Vagina (tissue), 2 donors: ENCODE data around the gene NIPSNAP2. TPM values are rescaled to one million over a fixed set of nuclear protein-coding genes. Genes with fewer than 3 reads are reported as not detected.
"Not testable (repeated sequence)": the region's sequence is repeated elsewhere in the genome, so short reads cannot be mapped to it uniquely, and the experiment has no call there.

Source experiments
- DNase-seq, 2 donors: peaks; one replicate each; pipeline ENCODE4 v3.0.0-alpha.2; 2017; ENCODE audit errors: extremely low spot score in 2 of 2
- H3K27ac ChIP-seq: fragments of 200-600 bp; sonication (generic); one replicate; pipeline ENCODE4 v1.5.1; 2019
- H3K27me3 ChIP-seq: fragments of 200-600 bp; sonication (generic); one replicate; pipeline ENCODE4 v1.5.1; 2019
- H3K36me3 ChIP-seq, 2 donors: fragments of 200-600 bp; sonication (generic); one replicate each; pipeline ENCODE4 v1.5.1; 2017 to 2019
- H3K4me1 ChIP-seq: fragments of 200-600 bp; sonication (generic); one replicate; pipeline ENCODE4 v1.5.1; 2019
- H3K4me3 ChIP-seq, 2 donors: fragments of 200-600 bp; sonication (generic); 1 replicate in 1 of 2; 2 replicates in 1 of 2; pipeline ENCODE4 v1.5.1; 2016 to 2019
- H3K9me3 ChIP-seq: fragments of 200-600 bp; sonication (generic); one replicate; pipeline ENCODE4 v1.5.1; 2019
- POLR2A ChIP-seq, 2 donors: fragments of 450-650 bp; IDR thresholded peaks; one replicate each; pipeline ENCODE4 v1.6.1; 2017; ENCODE audit warnings: antibody characterized with exemption in 2 of 2, mild to moderate bottlenecking in 2 of 2, moderate library complexity in 2 of 2
- POLR2AphosphoS5 ChIP-seq, 2 donors: sonication (generic); formaldehyde crosslinking; IDR thresholded peaks; one replicate each; pipeline ENCODE4 v1.9.0; 2017; ENCODE audit warnings: antibody characterized with exemption in 2 of 2, mild to moderate bottlenecking in 2 of 2, low read depth in 1 of 2; ENCODE audit not compliant: insufficient read depth in 1 of 2
- intact Hi-C: fragments of 100-400 bp; cut with DNase I; formaldehyde crosslinking; loops from one replicate; pipeline ENCODE4 v1.15.1; 2023
- total RNA-seq: library from RNA; depleted of rRNA; stranded (reverse); fragments of >200 nt; gene quantifications from one replicate; pipeline ENCODE4 v1.2.3, GENCODE V29; 2016
- TF ChIP-seq, protein P1 (sequence below), 3 experiments: fragments of 450-650 bp in 2 of 3; fragments of 200-600 bp in 1 of 3; sonication (generic) in 1 of 3; IDR thresholded peaks; one replicate each; pipeline ENCODE4 v1.5.1; 2017 to 2019; ENCODE audit warnings: antibody characterized with exemption in 3 of 3, mild to moderate bottlenecking in 2 of 3, moderate library complexity in 2 of 3

The NIPSNAP2 gene
- total RNA-seq, 1 donor from 2014 or later, result 72.2 TPM

GRCh38 chr7:56028942-56029630, 64.7 kb downstream of the NIPSNAP2 start:
- no peak for DNase-seq
- intact Hi-C loops, result no loop called here
- H3K27me3 ChIP-seq, result no peaks in the 10 kb centered on the region
- H3K4me3 ChIP-seq, result no peak overlapping the region
- no peak overlapping the region for H3K27ac ChIP-seq
- H3K36me3 ChIP-seq, result no peaks in the 10 kb centered on the region
- no peaks in the 10 kb centered on the region for H3K9me3 ChIP-seq
- H3K4me1 ChIP-seq, result no peaks in the 10 kb centered on the region
- TF ChIP-seq, protein P1, sequence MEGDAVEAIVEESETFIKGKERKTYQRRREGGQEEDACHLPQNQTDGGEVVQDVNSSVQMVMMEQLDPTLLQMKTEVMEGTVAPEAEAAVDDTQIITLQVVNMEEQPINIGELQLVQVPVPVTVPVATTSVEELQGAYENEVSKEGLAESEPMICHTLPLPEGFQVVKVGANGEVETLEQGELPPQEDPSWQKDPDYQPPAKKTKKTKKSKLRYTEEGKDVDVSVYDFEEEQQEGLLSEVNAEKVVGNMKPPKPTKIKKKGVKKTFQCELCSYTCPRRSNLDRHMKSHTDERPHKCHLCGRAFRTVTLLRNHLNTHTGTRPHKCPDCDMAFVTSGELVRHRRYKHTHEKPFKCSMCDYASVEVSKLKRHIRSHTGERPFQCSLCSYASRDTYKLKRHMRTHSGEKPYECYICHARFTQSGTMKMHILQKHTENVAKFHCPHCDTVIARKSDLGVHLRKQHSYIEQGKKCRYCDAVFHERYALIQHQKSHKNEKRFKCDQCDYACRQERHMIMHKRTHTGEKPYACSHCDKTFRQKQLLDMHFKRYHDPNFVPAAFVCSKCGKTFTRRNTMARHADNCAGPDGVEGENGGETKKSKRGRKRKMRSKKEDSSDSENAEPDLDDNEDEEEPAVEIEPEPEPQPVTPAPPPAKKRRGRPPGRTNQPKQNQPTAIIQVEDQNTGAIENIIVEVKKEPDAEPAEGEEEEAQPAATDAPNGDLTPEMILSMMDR (IDR thresholded peaks at IDR 0.05), result no peak
- TF ChIP-seq POLR2AphosphoS5 (IDR thresholded peaks at IDR 0.05; ENCODE audit: insufficient read depth in 1 of 2, low read depth in 1 of 2) (no peak), POLR2A (IDR thresholded peaks at IDR 0.05) (no peak)

DNA sequence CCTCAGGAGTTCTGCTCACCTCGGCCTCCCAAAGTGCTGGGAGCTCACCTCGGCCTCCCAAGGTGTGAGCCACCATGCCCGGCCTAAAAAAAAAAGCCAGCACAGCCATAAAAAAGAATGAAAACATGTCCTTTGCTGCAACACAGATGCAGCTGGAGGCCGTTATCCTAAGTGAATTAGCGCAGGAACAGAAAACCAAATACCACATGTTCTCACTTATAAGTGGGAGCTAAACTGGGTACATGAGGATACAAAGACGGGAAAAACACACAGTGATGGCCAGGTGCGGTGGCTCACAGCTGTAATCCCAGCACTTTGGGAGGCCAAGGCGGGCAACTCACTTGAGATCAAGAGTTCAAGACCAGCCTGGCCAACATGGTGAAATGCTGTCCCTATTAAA, 66.0 kb downstream of the NIPSNAP2 start:
- no peaks in the 10 kb centered on the region for H3K9me3 ChIP-seq
- no peak overlapping the region for H3K27ac ChIP-seq

GRCh38 chr7:56031556-56031955, 67.2 kb downstream of the NIPSNAP2 start:
- H3K4me3 ChIP-seq, intact Hi-C loops, H3K36me3 ChIP-seq, H3K27ac ChIP-seq, DNase-seq, H3K27me3 ChIP-seq, H3K9me3 ChIP-seq, H3K4me1 ChIP-seq: not testable (repeated sequence)

More for the DNA sequence above, 66.0 kb downstream of the NIPSNAP2 start:
- H3K36me3 ChIP-seq, result no peaks in the 10 kb centered on the region
- no peak for DNase-seq
- H3K4me1 ChIP-seq, result no peaks in the 10 kb centered on the region
- intact Hi-C loops, result no loop called here
- H3K4me3 ChIP-seq, result no peak overlapping the region
- TF ChIP-seq, protein P1 (IDR thresholded peaks at IDR 0.05), result no peak
- no peak for TF ChIP-seq POLR2AphosphoS5 (IDR thresholded peaks at IDR 0.05; ENCODE audit: insufficient read depth in 1 of 2, low read depth in 1 of 2)
- TF ChIP-seq POLR2A (IDR thresholded peaks at IDR 0.05), result no peak
- H3K27me3 ChIP-seq, result no peaks in the 10 kb centered on the region

DNA sequence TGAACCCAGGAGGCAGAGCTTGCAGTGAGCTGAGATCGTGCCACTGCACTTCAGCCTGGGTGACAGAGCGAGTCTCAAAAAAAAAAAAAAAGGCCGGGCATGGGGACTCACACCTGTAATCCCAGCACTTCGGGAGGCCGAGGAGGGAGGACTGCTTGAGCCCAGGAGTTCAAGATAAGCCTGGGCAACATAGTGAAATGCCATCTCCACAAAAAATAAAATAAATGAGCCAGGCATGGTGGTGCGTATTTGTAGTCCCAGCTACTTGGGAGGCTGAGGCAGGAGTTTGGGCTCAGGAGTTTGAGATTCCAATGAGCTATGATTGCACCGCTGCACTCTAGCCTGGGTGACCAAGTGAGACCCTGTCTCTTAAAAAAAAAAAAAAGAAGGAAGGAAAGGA, 68.2 kb downstream of the NIPSNAP2 start:
- DNase-seq, intact Hi-C loops, H3K4me1 ChIP-seq, H3K27ac ChIP-seq, H3K36me3 ChIP-seq, H3K27me3 ChIP-seq, H3K4me3 ChIP-seq, H3K9me3 ChIP-seq: not testable (repeated sequence)

GRCh38 chr7:56033671-56034432, 69.5 kb downstream of the NIPSNAP2 start:
- DNase-seq, result no peak
- TF ChIP-seq, protein P1 (IDR thresholded peaks at IDR 0.05), result no peak
- peak in 1 of 2 donors; percentile 35 for TF ChIP-seq POLR2AphosphoS5 (IDR thresholded peaks at IDR 0.05; ENCODE audit: insufficient read depth in 1 of 2, low read depth in 1 of 2)
- intact Hi-C loops, result no loop called here
- no peaks in the 10 kb centered on the region for H3K9me3 ChIP-seq
- no peaks in the 10 kb centered on the region for H3K4me1 ChIP-seq
- H3K27me3 ChIP-seq, result no peaks in the 10 kb centered on the region
- H3K36me3 ChIP-seq, result no peaks in the 10 kb centered on the region
- H3K27ac ChIP-seq, result peak overlapping the region; percentile 20
- peak overlapping the region; percentile 53 to 58 for H3K4me3 ChIP-seq

DNA sequence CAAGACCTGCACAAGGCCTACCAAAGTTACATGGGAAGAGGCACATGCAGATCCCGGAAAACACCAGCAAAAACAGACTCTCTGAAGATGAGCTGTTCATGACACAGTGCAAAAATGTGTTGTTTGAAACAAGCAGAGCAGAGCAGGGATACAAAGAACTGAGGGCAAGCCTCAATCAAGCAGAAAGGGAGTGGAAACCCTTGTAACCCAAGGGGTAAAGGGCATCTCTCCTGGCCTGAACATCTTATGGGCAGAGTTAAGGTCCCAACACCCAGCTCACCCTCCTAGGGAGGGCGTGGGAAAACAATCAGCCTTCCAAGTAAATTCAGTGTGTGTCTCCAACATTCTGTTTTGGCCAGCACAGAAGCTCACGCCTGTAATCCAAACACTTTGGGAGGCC, 76.3 kb downstream of the NIPSNAP2 start:
- Histone ChIP-seq H3K27me3 (no peaks in the 10 kb centered on the region), H3K4me3 (no peak overlapping the region), H3K36me3 (no peaks in the 10 kb centered on the region), H3K4me1 (no peaks in the 10 kb centered on the region), H3K27ac (no peak overlapping the region), H3K9me3 (no peaks in the 10 kb centered on the region)
- DNase-seq, result no peak
- intact Hi-C loops, result no loop called here
- no peak for TF ChIP-seq POLR2AphosphoS5 (IDR thresholded peaks at IDR 0.05; ENCODE audit: insufficient read depth in 1 of 2, low read depth in 1 of 2)

DNA sequence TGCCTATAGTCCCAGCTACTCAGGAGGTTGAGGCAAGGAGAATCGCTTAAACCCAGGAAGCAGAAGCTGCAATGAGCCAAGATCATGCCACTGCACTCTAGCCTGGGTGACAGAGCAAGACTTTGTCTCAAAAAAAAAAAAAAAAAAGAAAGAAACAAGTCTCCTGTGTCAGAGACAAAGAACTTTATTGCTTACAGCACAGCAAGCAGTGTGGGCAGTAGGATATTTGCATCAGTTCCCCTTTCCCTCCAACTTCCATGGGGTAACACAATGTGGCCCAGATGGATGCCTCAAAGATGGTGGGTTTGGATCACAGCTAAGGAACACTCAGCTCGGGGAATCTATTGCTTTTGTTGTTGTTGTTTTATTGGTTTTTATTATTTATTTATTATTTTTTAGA, 81.4 kb downstream of the NIPSNAP2 start:
- DNase-seq, H3K36me3 ChIP-seq, intact Hi-C loops, H3K9me3 ChIP-seq, H3K4me3 ChIP-seq, H3K27ac ChIP-seq, H3K27me3 ChIP-seq: not testable (repeated sequence)
- H3K4me1 ChIP-seq, result peaks cover 25% of the 10 kb centered on the region
